Measurements from ENCODE around the gene ZNF592.

GRCh38 chr15:84780492-84780891, 32.1 kb downstream of the ZNF592 start:
- TF ChIP-seq CTCF (IDR thresholded peaks at IDR 0.05 in 8 of 11, conservative IDR thresholded peaks at IDR 0.05 in 3 of 11): no peak
- TF ChIP-seq POLR2A (IDR thresholded peaks at IDR 0.05): no peak

All from spleen (tissue), 7 donors.